GM19395 (cell line): ENCODE data around the gene ARHGAP8.

Experiments used
- ATAC-seq: cut with Tn5 transposase; IDR thresholded peaks from one replicate; pipeline ENCODE4 v1.9.1; 2021; ENCODE audit warnings: mild to moderate bottlenecking, moderate library complexity; ENCODE audit not compliant: unreplicated experiment

The ARHGAP8 gene

GRCh38 chr22:44823806-44824205 lies 71.4 kb downstream of the ARHGAP8 start:
- no peak for ATAC-seq

GRCh38 chr22:44824271-44824670 lies 71.9 kb downstream of the ARHGAP8 start:
- ATAC-seq = no peak

DNA sequence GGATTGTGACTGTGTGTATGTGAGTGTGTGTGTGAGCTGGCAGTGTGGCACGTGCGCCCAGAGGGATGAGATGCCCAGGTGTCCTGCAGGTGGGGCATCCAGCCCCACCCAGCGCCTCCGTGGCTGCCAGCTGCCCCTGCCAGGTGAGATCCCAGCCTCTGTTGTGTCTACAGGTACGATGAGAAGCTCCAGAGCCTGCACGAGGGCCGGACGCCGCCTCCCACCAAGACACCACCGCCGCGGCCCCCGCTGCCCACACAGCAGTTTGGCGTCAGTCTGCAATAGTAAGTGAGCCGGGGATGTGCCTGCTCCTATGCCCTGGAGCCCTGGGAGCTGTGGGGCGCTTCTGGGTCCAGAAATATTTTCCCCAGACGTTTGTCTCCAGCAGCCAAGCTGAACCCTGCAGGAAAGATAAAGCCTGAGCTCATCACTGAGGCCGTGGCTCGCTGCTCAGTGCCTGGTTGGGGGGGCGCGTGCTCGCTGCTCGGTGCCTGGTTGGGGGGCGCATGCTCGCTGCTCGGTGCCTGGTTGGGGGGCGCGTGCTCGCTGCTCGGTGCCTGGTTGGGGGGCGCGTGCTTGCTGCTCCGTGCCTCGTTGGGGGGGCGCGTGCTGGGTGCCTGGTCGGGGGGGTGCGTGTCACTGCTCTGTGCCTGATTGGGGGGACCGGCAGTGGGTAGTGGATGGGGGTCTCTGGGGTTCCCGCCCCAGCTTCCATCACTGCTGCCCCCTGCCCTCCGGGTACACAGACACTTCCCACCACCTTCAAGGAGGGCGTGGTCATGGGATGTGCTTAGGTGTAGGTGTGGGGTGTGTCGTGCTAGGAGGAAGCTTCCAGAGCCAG lies 73.2 kb downstream of the ARHGAP8 start:
- no peak for ATAC-seq

DNA sequence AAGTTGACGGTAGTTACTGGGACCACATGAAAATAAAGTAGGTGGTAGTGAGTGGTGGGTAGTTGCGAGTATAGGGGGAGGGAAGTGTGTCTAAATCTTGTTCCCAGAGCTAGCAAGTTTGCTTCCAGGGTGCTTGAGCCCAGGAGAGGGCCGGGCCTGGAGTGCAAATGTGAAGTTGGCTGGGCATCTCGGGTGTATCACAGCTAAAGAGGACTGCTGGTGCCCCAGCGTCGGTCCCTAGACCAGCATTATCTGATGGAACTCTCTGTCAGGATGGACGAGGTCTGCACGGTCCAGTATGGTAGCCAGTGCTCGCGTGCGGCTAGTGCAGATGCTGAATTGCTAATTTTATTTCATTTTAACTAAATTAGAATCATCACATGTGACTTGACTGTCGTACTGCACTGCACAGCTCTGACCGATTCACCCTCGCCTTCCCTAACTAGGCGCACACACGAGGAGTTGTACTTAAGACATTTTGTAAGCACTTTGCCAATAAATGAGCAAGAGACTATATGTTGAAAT lies 75.4 kb downstream of the ARHGAP8 start:
- no peak for ATAC-seq

- no peak for ATAC-seq
Measured at GRCh38 chr22:44828193-44828592, 75.8 kb downstream of the ARHGAP8 start.

DNA sequence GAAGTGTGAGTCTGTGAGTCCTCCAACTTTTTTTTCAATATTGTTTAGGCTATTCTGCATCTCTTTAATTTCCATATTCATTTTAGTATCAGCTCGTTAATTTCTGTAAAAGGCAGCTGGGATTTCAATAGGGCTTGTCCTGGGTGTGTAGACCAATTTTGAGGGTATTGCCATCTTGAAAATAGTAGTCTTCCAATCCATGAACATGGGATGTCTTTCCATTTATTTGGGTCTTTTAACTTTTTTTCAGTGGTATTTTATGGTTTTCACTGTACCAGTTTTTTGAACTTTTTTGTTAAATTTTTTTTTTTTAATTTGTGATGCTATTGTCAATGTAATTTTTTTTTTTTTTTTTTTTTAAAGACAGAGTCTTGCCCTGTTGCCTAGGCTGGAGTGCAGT lies 79.5 kb downstream of the ARHGAP8 start:
- ATAC-seq = no peak

DNA sequence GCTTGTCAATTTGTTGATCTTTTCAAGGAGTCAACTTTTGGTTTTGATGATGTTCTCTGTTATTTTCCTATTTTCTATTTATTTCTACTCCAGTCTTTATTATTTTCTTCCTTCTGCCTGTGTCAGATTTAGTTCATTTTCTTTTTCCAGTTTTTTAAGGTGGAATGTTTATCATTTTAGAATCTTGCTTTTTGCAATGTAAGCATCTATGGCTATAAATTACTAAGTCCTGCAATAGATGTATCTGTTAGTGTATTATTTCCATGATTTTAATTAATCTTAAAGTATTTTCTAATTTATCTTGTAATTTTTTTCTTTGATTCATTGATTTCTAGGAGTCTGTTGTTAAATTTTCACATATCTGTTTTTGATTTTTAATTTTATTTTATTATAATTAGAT lies 81.7 kb downstream of the ARHGAP8 start:
- no peak for ATAC-seq

DNA sequence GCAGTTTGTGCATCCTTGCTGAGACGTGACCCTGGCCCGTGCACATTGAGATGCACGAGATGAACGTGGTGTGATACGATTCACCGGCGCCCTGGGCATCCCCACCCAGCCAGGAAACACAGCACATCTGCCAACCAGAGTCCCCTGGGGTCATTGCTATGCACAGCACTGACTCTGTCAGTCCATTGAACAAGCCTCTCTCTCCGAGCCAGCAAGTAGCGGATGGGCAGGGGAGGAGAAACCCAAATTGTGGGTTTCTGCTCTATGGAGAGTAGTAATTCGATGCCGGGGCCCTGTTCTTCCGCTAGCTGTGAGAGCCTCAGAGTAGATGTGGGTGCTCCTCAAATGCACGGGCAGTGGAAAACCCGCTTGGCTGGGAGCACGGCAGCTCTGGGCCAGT lies 85.1 kb downstream of the ARHGAP8 start:
- ATAC-seq = no peak

DNA sequence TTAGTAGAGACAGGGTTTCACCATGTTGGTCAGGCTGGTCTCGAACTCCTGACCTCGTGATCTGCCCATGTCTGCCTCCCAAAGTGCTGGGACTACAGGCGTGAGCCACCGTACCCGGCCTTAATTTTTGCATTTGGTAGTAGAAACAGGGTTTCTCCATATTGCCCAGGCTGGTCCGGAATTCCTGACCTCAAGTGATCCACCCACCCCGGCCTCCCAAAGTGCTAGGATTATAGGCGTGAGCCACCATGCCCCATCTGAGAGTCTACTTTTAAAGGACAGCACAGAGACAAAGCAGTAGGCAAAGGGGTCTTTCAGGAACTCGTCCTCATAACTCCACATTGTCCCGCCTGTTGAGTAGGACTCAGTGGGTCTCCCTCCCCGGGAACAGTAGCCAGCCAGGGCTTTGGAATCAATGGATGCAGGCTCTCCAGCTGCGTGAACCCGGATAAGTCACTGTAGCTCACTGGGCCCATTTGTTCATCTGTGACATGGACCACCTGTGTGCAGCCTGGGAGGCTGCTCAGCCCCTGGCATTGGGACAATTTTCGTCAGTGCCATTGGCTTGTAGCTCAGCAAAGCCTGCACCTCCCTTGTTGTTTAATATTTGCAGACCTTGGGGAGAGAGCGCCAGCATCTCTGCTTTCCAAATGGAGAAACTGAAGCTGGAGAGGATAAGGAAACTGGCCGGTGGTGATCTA lies 86.1 kb downstream of the ARHGAP8 start:
- no peak for ATAC-seq

GRCh38 chr22:44839061-44839460 lies 86.7 kb downstream of the ARHGAP8 start:
- ATAC-seq = no peak

DNA sequence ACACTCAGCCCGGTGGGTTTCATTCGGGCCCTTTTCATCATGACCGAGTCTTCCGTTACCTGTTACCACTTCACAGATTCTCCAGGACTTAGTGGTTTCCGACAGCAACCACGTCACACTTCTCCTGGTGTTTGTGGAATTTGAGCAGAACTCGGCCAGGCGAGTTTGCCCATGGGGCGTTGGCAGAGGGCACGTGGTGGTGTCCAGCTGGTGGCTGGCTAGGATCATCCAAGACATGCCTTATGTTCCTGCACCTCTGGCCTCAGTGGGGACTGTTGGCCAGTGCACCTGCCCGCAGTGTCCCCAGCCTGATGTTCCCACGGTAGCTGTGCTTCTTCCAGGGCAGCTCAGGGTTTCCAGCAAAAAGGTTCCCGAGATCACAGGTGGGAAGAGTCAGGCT lies 87.3 kb downstream of the ARHGAP8 start:
- ATAC-seq = no peak

- ATAC-seq = no peak
Measured at GRCh38 chr22:44840611-44841322, 88.4 kb downstream of the ARHGAP8 start.

GRCh38 chr22:44842417-44842816 lies 90.0 kb downstream of the ARHGAP8 start:
- no peak for ATAC-seq

DNA sequence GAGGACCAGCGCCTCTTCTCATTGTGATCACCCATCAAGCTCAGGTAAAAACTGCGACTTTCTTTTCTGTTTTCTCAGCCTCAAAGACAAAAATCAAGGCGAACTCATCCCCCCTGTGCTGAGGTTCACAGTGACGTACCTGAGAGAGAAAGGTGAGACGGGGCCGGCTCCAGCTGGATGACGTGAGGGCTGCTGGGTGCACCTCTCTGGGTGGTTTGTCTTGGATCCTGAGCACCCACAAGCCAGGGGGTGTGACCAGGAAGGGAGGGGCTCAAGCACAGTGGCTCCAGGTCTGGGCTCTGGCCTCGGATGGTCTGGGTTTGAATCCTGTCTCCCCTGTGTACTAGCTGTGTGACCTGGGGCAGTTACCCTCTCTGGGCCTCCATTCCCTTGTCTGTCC lies 92.8 kb downstream of the ARHGAP8 start:
- no peak for ATAC-seq

DNA sequence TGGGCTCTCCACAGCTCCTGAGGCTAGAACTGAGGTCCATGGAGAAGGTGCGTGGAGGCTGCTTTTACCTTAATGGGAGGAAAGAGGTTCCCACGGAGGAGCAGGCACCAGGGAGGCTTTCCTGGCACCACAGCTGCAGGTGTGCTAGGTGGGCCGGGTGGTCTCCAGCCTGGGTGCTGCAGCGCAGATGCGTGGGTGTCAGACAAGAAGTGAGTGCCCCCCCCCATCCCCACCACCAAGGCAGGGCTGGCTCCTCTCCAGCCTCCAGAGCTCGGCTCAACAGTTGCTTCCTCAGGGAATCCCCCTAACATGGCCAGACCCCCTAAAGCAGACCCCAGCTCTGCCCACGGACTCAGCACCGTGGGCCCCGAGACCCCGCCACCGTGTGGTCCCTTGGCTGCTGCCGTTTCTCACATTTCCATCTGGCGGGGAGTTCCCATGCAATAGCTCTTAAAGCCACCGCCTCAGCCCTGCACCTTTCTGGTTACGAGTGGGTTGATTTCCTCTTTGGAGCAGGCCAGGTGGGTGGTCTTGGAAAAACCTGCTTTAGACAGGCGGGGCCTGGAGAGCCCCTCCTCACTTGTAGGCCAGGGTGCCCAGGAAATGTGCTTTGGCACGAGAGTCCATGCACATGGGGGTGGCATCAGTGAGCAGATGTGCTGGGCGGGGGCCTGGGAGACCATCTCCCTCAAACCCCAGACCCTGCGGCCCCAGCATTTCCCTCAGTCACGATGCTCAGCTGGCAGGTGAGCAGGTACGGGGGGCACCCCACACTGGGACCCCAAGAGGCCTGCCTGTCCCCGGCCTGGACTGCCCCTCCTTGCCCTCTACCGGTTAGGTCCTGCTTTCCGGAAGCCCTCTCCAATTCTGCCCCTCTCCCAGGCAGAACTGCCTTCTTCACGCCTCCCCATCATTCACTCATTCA lies 93.7 kb downstream of the ARHGAP8 start:
- no peak for ATAC-seq

GRCh38 chr22:44846726-44847275 lies 94.4 kb downstream of the ARHGAP8 start:
- no peak for ATAC-seq

- no peak for ATAC-seq
Measured at GRCh38 chr22:44847380-44847779, 95.0 kb downstream of the ARHGAP8 start.

DNA sequence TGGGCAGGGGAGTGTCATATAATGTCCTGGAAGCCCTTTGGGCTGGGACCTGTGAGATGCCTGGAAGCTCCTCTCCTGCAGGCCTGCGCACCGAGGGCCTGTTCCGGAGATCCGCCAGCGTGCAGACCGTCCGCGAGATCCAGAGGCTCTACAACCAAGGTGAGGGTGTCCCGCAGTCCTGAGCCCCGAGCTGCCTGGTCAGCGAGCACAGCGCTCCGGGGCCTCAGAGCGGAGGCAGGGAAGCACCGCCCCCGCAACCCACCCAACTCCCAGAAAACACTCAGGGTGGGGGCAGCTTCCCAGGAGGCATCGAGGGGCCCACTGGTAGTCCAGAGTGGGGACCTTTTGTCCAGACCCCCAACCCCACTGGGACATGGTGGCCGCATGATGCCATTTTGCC lies 95.5 kb downstream of the ARHGAP8 start:
- no peak for ATAC-seq

DNA sequence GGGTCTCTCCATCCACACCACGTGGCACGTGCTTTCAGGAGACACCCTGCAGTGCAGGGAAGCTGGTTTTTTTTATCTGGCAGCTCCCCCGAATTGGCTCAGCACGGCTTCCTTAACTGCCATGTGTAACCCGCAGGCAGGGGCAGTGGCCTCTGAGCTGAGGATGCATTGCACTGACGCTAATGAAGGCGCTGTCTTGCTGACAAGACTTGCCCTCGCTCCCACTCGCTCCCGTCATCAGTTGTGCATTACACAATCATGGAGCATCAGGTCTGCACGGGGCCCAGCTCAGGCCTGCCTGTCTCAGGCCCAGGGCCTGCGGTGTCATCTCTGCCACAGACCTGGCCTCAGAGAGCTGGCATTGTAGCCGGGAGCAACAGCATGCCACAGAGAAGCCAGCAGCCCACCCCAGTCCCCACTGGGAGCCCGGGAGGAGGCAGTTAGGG lies 95.9 kb downstream of the ARHGAP8 start:
- no peak for ATAC-seq

GRCh38 chr22:44848791-44849420 lies 96.5 kb downstream of the ARHGAP8 start:
- ATAC-seq = no peak
